Transverse colon (tissue), 3 donors: Measurements from ENCODE around the gene H6PD.

Experiments
- POLR2A ChIP-seq: fragments of 450-650 bp; IDR thresholded peaks from one replicate; pipeline ENCODE4 v1.6.1; 2016; ENCODE audit warnings: antibody characterized with exemption, mild to moderate bottlenecking, moderate library complexity
- POLR2AphosphoS5 ChIP-seq, 3 donors: sonication (generic); formaldehyde crosslinking; IDR thresholded peaks; one replicate each; pipeline ENCODE4 v1.6.1; 2016; ENCODE audit warnings: antibody characterized with exemption in 3 of 3

GRCh38 chr1:9309080-9309479 is 74.5 kb downstream of the H6PD start:
- TF ChIP-seq POLR2AphosphoS5 (IDR thresholded peaks at IDR 0.05) (no peak), POLR2A (no peak)
